GM12872 (cell line): Measurements from ENCODE around the gene TNFAIP8L3.

Source experiments
- CTCF ChIP-seq: IDR thresholded peaks from 3 replicates; pipeline ENCODE4 v1.5.1; 2011; ENCODE audit warnings: low read depth, mild to moderate bottlenecking, low read length, moderate library complexity; ENCODE audit not compliant: insufficient read depth

Gene TNFAIP8L3

GRCh38 chr15:51076524-51077220, 18.0 kb downstream of the TNFAIP8L3 start:
- TF ChIP-seq CTCF: no peak

GRCh38 chr15:51075826-51076523, 18.7 kb downstream of the TNFAIP8L3 start:
- TF ChIP-seq CTCF: no peak

GRCh38 chr15:51075364-51075763, 19.3 kb downstream of the TNFAIP8L3 start:
- no peak for TF ChIP-seq CTCF

- TF ChIP-seq CTCF: no peak
Measured at GRCh38 chr15:51074926-51075325, 19.8 kb downstream of the TNFAIP8L3 start.

GRCh38 chr15:51071578-51071977, 23.1 kb downstream of the TNFAIP8L3 start:
- TF ChIP-seq CTCF: no peak

GRCh38 chr15:51069983-51070382, 24.7 kb downstream of the TNFAIP8L3 start:
- TF ChIP-seq CTCF: no peak

- TF ChIP-seq CTCF: no peak
Measured at GRCh38 chr15:51067510-51067909, 27.2 kb downstream of the TNFAIP8L3 start.
